Measurements from ENCODE around the gene STXBP6. TPM values are rescaled to one million over a fixed set of nuclear protein-coding genes. Genes with fewer than 3 reads are reported as not detected.

Gene STXBP6
- total RNA-seq, 1 experiment from 2014 or later, result 6.4 TPM

- H3K27me3 ChIP-seq (replicated peaks), result no peaks in the 10 kb centered on the region
- no peak for DNase-seq (ENCODE audit: low read depth in 1 of 2, low spot score in 2 of 2)
- peaks cover 34% of the 10 kb centered on the region for H3K4me1 ChIP-seq (replicated peaks)
- H3K9me3 ChIP-seq (replicated peaks), result no peaks in the 10 kb centered on the region
- H3K36me3 ChIP-seq, result no peaks in the 10 kb centered on the region
- H3K4me3 ChIP-seq, result no peak overlapping the region
- H3K27ac ChIP-seq, result no peak overlapping the region
Observed at GRCh38 chr14:24857277-24857676, 192.7 kb downstream of the STXBP6 start.

GRCh38 chr14:24853446-24853845, 196.5 kb downstream of the STXBP6 start:
- H3K4me1 ChIP-seq (replicated peaks), result peaks cover 25% of the 10 kb centered on the region
- H3K4me3 ChIP-seq, result no peak overlapping the region
- no peak overlapping the region for H3K27ac ChIP-seq
- H3K9me3 ChIP-seq (replicated peaks), result no peaks in the 10 kb centered on the region
- no peaks in the 10 kb centered on the region for H3K36me3 ChIP-seq
- DNase-seq (ENCODE audit: low read depth in 1 of 2, low spot score in 2 of 2), result no peak
- no peaks in the 10 kb centered on the region for H3K27me3 ChIP-seq (replicated peaks)

- Histone ChIP-seq H3K36me3 (no peaks in the 10 kb centered on the region), H3K27me3 (replicated peaks) (no peaks in the 10 kb centered on the region), H3K4me3 (no peak overlapping the region), H3K27ac (0 out of 2 replicates have a peak overlapping the region, but pooled peaks have one; percentile 2), H3K9me3 (replicated peaks) (no peaks in the 10 kb centered on the region), H3K4me1 (replicated peaks) (peaks cover 34% of the 10 kb centered on the region)
- DNase-seq (ENCODE audit: low read depth in 1 of 2, low spot score in 2 of 2), result no peak
Observed at GRCh38 chr14:24852312-24853060, 197.5 kb downstream of the STXBP6 start.

- H3K9me3 ChIP-seq (replicated peaks), result no peaks in the 10 kb centered on the region
- H3K27ac ChIP-seq, result 0 out of 2 replicates have a peak overlapping the region, but pooled peaks have one; percentile 2
- H3K36me3 ChIP-seq, result no peaks in the 10 kb centered on the region
- H3K4me3 ChIP-seq, result no peak overlapping the region
- H3K27me3 ChIP-seq (replicated peaks), result no peaks in the 10 kb centered on the region
- peaks cover 40% of the 10 kb centered on the region for H3K4me1 ChIP-seq (replicated peaks)
- no peak for DNase-seq (ENCODE audit: low read depth in 1 of 2, low spot score in 2 of 2)
Observed at GRCh38 chr14:24851837-24852236, 198.1 kb downstream of the STXBP6 start.

- H3K9me3 ChIP-seq (replicated peaks), result no peaks in the 10 kb centered on the region
Observed at GRCh38 chr14:24851406-24851805, 198.5 kb downstream of the STXBP6 start.

GRCh38 chr14:24850072-24850471, 199.9 kb downstream of the STXBP6 start:
- H3K9me3 ChIP-seq (replicated peaks), result no peaks in the 10 kb centered on the region
- no peak for DNase-seq (ENCODE audit: low read depth in 1 of 2, low spot score in 2 of 2)
- H3K4me1 ChIP-seq (replicated peaks), result peaks cover 54% of the 10 kb centered on the region
- H3K27ac ChIP-seq, result no peak overlapping the region
- no peaks in the 10 kb centered on the region for H3K27me3 ChIP-seq (replicated peaks)
- no peaks in the 10 kb centered on the region for H3K36me3 ChIP-seq
- H3K4me3 ChIP-seq, result no peak overlapping the region

More at GRCh38 chr14:24851406-24851805, 198.5 kb downstream of the STXBP6 start:
- H3K36me3 ChIP-seq, result no peaks in the 10 kb centered on the region
- no peak for DNase-seq (ENCODE audit: low read depth in 1 of 2, low spot score in 2 of 2)
- peaks cover 44% of the 10 kb centered on the region for H3K4me1 ChIP-seq (replicated peaks)
- H3K4me3 ChIP-seq, result no peak overlapping the region
- no peak overlapping the region for H3K27ac ChIP-seq
- no peaks in the 10 kb centered on the region for H3K27me3 ChIP-seq (replicated peaks)

- Histone ChIP-seq H3K36me3 (no peaks in the 10 kb centered on the region), H3K4me1 (replicated peaks) (peaks cover 54% of the 10 kb centered on the region), H3K27me3 (replicated peaks) (no peaks in the 10 kb centered on the region), H3K27ac (no peak overlapping the region), H3K4me3 (no peak overlapping the region), H3K9me3 (replicated peaks) (no peaks in the 10 kb centered on the region)
- no peak for DNase-seq (ENCODE audit: low read depth in 1 of 2, low spot score in 2 of 2)
Observed at GRCh38 chr14:24849471-24849870, 200.5 kb downstream of the STXBP6 start.

GRCh38 chr14:24848102-24848790, 201.7 kb downstream of the STXBP6 start:
- Histone ChIP-seq H3K9me3 (replicated peaks) (no peaks in the 10 kb centered on the region), H3K27me3 (replicated peaks) (no peaks in the 10 kb centered on the region), H3K36me3 (no peaks in the 10 kb centered on the region), H3K4me3 (no peak overlapping the region), H3K27ac (no peak overlapping the region), H3K4me1 (replicated peaks) (peaks cover 54% of the 10 kb centered on the region)
- no peak for DNase-seq (ENCODE audit: low read depth in 1 of 2, low spot score in 2 of 2)

GRCh38 chr14:24847568-24848095, 202.3 kb downstream of the STXBP6 start:
- H3K4me3 ChIP-seq, result no peak overlapping the region
- no peaks in the 10 kb centered on the region for H3K36me3 ChIP-seq
- H3K27ac ChIP-seq, result no peak overlapping the region
- H3K9me3 ChIP-seq (replicated peaks), result no peaks in the 10 kb centered on the region
- H3K27me3 ChIP-seq (replicated peaks), result no peaks in the 10 kb centered on the region
- peaks cover 54% of the 10 kb centered on the region for H3K4me1 ChIP-seq (replicated peaks)
- DNase-seq (ENCODE audit: low read depth in 1 of 2, low spot score in 2 of 2), result no peak

GRCh38 chr14:24846261-24846660, 203.7 kb downstream of the STXBP6 start:
- H3K27ac ChIP-seq, result peak overlapping the region; percentile 47
- no peak overlapping the region for H3K4me3 ChIP-seq
- H3K4me1 ChIP-seq (replicated peaks), result peaks cover 41% of the 10 kb centered on the region
- peak in 1 of 2 experiments; percentile 51 for DNase-seq (ENCODE audit: low read depth in 1 of 2, low spot score in 2 of 2)
- H3K36me3 ChIP-seq, result no peaks in the 10 kb centered on the region
- H3K27me3 ChIP-seq (replicated peaks), result no peaks in the 10 kb centered on the region
- H3K9me3 ChIP-seq (replicated peaks), result no peaks in the 10 kb centered on the region

- Histone ChIP-seq H3K27me3 (replicated peaks) (no peaks in the 10 kb centered on the region), H3K4me1 (replicated peaks) (peaks cover 41% of the 10 kb centered on the region), H3K27ac (peak overlapping the region; percentile 47), H3K9me3 (replicated peaks) (no peaks in the 10 kb centered on the region), H3K4me3 (no peak overlapping the region), H3K36me3 (no peaks in the 10 kb centered on the region)
- no peak for DNase-seq (ENCODE audit: low read depth in 1 of 2, low spot score in 2 of 2)
Observed at GRCh38 chr14:24845851-24846250, 204.1 kb downstream of the STXBP6 start.

- peaks cover 49% of the 10 kb centered on the region for H3K4me1 ChIP-seq (replicated peaks)
- H3K27ac ChIP-seq, result no peak overlapping the region
- DNase-seq (ENCODE audit: low read depth in 1 of 2, low spot score in 2 of 2), result no peak
- no peaks in the 10 kb centered on the region for H3K36me3 ChIP-seq
- H3K9me3 ChIP-seq (replicated peaks), result no peaks in the 10 kb centered on the region
- H3K27me3 ChIP-seq (replicated peaks), result no peaks in the 10 kb centered on the region
- no peak overlapping the region for H3K4me3 ChIP-seq
Observed at GRCh38 chr14:24844011-24844410, 205.9 kb downstream of the STXBP6 start.

- no peak overlapping the region for H3K4me3 ChIP-seq
- no peaks in the 10 kb centered on the region for H3K9me3 ChIP-seq (replicated peaks)
- H3K27ac ChIP-seq, result no peak overlapping the region
- no peaks in the 10 kb centered on the region for H3K36me3 ChIP-seq
- H3K4me1 ChIP-seq (replicated peaks), result peaks cover 47% of the 10 kb centered on the region
- H3K27me3 ChIP-seq (replicated peaks), result no peaks in the 10 kb centered on the region
- DNase-seq (ENCODE audit: low read depth in 1 of 2, low spot score in 2 of 2), result no peak
Observed at GRCh38 chr14:24843494-24843893, 206.5 kb downstream of the STXBP6 start.
